C1 segment of cervical spinal cord (tissue), 14 donors: ENCODE results near the gene ASB6.
A peak's percentile ranks its signal among the peaks of the same experiment; 100 is the strongest.
"Not testable (repeated sequence)": the region's sequence is repeated elsewhere in the genome, so short reads cannot be mapped to it uniquely, and the experiment has no call there.

Experiments used
- DNase-seq, 14 donors: peaks; one replicate each; lab custom pipeline; 2025; lab: John Stamatoyannopoulos, UW

The ASB6 gene

DNA sequence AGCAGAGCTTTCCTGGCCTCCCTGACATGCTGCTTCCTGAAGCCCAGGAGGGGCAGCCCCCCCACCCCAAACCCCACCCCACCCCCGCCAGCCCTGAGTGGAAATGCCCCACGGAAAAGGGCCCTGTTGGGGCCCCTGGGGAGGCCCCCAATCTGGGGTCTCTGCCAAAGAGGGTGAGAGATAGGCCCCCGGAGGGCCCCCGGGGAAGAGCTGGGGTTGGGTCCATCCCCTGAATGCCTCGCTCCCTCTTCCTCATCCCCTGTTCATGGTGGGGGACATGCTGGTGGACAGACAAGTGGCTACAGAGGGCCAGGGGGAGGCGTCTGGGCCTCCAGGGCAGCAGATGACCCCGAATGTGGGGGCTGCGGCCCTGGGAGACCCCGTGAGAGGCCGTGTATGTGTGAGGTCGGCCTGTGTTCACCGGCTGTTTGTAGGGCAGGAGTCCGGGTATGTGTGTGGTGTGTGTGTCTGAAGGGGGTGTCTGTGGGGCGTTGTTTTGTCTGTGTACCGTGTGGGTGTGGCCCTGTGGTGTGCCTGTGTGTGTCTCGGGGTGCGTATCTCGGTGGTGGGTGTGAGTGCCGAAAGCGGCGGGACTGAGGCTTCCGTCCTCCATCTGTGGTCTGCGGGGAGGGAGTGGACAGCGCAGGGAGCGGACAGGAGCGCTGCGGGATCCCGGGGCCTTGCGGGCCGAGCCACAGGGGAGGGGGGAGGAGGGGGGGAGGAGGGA, 32.3 kb downstream of the ASB6 start:
- no peak for DNase-seq

DNA sequence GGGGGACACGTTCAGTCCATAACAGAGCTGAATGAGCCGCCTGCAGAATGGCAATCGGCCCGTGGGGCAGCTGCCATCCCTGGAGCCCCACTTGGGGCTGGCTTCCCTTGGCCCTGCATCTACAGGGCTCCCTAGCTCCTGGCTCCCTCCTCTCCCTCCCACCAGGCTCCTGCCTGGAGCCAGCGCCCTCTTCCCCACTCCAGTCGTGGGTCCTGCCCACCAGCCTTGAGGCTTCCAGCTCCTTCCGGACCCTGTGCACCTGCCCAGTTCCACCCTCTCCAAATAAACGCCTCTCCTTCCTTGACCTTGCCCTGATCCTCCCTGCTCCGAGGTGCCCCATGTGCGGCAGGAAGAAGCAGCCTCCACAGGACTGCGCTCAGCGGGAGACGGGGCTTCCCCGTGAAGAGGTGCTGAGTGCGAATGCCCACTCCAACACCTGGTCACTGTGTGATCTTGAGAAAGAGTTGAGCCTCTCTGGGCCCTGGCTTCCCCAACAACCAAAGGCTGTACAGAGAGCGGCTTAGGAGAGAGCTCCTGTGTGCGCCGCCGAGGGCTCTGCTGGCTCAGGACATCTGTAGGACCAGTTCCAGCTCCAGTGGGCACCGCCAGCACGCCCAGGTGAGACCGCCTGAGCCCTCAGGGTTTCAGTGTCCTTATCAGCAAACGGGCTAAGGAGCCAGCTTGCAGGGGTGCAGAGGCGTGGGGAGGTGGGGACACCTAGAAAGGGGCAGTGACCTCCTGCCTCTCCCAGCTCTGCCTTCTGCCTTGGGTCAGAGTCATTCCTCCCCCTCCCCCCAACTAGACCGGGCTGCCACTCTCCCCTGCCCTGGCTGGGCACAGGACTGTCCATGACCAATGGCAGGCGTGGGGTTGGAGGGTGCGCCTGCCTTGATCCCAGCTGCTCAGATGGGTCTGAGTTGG, 33.1 kb downstream of the ASB6 start:
- DNase-seq, result no peak

DNA sequence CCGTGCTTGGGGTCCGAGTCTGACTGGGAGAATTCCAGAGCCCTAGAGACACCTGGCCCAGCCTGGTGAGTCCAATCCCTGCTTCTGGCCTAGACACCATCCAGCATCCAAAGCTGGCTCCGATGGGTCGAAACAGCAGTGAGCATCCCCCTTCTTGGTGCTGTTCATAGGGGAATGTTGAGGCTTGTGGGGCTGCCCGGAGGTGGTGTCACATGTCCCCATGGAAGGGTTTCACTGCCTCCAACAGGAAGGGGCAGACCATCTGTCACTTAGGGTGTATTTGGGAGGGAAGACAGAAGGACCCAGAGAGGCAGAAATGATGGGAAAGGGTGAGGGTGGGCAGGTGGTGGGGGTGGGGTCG, 34.9 kb downstream of the ASB6 start:
- DNase-seq, result no peak

DNA sequence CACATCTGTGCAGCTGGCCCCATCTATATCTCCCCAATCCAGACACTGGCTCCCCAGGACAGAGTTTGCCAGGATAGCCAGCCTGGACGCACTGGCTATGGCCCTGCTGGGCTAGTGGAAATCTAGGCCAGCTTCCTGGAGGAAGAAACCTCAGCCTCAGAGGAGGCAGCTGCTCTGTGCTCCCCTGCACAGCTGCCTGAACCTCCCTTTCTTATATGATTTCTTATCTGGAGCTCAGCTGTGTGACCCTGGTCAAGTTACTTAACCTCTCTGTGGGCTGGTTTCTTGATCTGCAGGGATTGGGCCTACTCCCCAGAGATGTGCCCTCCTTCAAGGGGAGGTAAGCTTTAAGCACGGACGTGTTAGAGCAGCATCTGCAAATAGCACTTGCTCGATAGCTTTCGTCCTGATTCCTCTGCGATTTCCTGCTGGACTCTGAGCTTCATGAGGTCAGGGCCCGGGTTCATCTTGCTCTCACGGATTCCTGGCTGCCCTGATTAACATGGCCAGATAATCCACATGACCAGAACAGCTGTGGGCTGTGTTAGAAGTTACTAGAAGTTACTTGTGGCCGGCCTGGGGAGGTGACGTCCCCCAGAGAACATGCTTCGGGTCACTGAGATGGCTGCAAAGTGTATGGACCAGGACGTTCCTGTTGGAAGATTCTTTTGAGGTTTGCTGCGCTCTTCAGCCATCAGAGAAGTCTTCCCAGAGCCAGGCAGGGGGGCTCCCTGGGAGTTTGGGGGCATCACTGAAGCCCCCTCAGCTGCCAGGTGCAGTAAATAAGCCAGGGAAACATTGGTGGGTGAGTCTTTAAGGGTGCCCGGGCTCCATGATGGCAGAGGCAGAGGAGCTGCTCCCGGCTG, 35.6 kb downstream of the ASB6 start:
- no peak for DNase-seq

DNA sequence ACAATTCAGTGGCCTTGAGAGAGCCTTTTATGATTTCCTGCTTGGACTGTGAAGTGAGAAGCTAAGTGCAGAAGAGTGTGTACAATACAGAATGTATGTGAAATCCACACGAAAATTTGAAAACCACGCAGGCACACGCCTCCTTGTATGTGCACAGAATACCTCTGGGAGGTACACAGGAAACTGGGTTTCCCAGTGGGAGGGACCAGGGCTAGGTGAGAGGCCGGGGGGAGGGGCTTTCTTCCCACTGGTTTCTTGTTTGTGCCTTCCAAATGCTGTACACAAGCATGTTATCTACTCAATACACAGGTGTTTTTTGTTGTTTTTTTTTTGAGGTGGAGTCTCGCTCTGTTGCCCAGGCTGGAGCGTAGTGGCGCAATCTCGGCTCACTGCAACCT, 37.2 kb downstream of the ASB6 start:
- no peak for DNase-seq

DNA sequence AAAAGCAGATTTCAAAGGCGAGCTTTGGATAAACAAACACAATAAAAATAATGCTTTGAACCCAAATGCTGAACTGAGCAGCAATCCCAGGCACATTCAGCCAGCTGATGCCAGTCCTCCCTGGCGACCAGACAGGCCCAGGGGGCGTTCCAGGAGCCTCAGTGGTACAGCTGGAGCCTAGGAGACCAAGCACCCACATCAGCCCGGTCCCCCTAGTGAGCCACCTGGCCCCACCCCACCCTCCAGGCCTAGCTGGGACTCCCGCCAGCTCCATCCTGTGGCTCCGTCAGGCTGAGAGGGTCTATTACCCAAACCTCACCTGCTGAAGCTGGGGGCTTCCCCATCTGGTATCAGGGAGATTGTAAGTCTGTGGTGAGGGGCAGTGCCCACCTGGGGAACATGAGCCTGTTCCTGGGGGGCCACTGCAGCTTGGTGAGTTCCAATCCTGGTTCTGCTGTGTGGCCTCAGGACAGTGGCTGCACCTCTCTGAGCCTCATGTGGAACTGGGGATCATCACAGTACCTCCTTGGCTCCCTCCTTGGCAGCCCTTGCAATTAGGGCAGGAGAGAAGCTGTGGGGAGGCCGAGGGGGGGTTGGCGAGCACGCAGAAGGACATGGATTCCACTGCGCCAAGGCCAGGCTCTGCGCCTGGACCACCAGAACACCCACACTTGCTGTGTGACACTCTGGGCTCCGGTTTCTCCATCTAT, 37.7 kb downstream of the ASB6 start:
- DNase-seq, result no peak

DNA sequence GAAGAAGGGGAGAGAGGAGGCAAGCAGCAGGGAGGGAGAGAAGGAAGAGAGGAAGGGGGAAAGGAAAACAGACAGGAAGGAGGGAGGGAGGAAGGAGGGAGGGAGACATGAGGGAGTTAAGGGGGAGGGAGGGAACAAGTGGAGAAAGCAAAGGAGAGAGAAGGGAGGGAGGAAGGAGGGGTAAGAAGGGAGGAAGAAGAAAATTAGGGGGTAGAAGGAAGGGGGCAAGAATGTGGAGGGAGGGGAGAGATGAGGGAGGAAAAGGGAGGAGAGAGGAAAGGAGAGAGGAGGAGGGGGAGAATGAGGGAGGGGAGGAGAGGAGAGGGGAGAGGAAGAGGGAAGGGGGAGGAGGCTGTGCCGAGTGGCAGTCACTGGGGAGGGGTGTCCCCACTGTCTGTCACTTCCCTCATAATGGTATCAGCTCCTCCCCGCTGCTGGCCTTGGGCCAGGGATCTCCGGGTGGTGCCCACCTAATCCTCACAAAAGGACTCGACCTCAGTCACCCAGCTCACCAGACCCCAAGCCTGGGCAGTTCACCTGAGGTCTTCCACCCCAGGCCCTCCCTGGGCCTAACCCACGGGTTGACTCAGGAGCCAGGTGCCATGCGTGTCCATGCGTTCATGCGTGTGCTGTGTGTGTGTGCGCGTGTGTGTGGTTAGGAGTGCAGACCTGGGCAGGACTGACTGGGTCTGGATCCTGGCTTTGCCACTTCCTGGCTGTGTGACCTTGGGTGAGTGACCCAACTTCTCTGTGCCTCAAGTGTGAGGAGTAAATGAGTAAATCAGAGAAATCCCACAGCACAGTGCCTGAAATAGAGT, 39.1 kb downstream of the ASB6 start:
- DNase-seq, result no peak

DNA sequence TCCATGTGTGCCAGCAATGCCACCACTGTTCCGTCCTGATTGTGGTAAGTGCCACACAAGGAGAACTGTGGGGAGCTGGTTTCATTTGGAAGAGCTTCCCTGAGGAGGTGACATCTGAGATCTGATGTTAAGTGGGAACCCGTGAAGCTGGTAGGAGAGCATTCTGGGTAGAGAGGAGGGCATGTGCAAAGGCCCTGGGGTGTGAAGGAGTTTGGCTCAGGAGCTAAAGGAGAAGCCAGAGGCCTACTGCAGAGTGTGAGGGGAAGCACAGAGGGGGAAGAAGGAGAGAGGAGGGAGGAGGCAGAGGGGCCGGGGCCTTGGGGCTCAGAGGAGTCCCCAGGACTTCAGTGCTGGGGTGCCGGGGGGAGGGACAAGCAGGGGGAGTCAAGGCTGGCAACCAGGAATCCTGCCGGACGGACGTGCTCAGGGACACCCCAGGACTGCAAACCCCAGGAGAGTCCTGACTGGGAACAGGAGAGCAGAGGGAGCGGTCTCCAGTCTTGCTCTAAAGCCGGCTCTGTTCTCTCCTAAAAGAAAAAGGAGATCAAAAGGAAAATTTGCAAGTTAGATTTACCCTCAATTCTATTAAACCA, 40.8 kb downstream of the ASB6 start:
- DNase-seq, result no peak

DNA sequence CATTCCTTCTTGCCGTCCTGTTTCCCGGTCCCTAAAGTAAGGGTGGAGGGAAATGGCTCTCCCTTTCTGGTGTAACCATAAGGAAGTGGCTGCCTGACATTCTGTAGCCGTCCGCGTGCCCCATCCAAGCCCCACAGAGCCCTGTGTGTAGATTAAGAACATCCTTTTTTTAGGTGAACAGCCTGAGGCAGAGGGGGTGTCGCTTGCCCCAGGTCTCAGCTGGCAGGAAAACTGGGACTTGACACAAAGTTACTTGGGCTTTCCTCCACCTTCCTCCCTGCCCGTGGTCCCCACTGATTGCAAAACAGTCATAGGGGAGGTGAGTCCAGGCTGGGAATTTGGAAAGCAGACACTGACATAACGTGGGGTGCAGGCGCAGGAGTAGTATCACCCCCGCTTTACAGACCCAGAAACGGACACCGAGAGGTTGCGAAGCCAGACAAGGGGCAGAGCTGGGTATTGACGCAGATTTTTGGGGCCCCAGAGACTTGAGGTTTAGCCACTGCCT, 43.8 kb downstream of the ASB6 start:
- DNase-seq, result no peak

DNA sequence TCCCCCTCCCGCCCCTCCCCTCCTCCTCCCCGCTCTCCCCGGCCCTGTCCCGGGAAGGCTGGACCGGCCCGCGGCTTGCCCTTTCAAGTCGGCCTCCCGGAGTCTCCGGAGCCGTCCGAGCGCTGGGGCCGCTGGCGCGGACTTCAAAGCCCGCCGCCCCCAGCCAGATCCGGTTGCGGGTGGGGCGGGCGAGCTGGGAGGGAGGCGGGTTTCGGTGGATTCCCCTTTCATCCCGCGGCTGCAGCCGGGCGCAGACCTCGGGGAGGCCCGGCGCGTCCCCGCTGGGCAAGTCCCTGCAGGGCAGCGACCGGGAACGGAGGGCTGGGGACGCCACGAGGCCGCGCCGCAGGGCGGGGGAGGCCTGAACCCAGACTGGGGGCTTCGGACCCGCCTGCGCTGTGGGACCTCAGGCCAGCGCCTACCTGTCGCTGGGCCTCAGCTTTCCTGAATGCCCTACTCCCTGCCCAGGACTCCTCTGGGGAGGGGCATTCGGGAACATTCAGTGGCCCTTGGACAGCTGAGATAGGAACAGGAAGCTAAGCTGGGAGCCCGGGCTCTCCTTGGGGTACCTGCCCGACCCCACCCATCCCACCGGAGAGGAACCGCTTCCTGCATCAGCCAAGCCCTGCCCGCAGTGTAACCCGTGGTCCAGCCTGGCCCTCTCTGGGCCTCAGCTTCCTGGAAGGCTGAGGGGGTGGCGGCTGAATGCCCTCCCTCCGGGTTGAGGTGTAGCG, 44.4 kb downstream of the ASB6 start:
- DNase-seq, result peak in 2 of 14 donors; percentile 29 to 32

DNA sequence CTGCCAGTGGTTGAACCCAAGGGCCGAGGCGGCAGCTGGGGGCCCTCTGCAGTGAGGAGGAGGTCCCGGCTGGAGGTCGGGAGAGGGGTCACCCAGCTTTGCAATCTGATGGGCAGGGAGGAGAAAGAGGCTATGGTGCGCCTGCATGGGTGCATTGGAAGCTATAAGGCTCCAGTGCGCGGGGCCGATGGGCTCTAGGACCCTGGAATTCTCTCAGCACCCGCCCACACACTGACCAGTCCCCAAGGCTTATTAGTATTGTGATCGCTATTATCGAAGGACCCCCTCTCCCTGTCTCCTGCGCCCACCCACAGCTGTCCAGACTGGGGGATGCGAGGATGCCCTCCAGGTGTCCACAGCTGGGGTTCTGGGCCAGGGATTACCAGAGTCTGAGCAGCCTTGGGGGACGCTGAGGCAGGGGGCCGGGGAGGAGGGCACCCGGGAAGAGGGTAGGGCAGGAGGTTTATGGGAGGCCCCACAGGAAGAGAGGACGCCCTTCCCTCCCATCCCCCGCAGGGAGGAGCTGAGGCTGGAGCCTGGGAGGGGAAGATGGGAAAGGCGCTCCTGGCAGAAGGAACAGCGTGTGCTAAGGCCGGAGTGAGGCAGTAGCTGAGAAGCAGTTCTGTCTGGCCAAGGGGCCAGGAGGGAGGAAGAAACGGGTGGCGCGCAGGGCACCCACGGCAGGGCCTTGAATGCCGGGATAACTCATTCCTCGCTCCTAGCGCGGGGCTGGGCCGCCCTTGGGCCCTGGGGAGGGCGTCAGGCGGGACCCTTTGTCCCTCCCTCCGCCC, 45.2 kb downstream of the ASB6 start:
- DNase-seq, result peak in 1 of 14 donors; percentile 32

DNA sequence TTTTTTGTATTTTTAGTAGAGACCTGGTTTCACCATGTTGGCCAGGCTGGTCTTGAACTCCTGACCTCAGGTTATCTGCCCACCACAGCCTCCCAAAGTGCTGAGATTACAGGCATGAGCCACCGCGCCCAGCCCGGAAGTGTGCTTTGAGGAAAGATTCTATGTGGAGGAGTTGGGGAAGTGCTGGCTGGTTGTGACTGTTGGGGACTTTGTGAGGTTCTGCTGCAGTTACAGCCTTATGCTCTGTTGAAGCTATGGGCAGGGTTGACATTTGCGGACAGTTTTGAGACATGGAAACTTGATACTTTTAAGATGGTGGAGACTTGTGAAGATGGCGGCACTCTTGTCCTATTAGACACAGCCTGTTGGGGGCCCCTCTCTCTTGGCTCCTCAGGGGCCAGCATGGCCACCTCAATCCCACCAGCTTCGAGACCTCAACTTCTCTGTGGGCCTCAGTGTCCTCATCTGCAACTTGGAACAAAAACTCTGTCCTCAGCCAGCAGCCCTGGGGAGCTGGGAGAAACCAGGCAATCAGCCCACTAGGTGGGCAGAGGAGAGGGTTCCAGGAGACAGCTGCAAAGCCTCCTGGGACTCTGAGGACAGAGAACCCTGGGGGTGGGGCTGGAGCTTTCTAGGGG, 45.9 kb downstream of the ASB6 start:
- no peak for DNase-seq

DNA sequence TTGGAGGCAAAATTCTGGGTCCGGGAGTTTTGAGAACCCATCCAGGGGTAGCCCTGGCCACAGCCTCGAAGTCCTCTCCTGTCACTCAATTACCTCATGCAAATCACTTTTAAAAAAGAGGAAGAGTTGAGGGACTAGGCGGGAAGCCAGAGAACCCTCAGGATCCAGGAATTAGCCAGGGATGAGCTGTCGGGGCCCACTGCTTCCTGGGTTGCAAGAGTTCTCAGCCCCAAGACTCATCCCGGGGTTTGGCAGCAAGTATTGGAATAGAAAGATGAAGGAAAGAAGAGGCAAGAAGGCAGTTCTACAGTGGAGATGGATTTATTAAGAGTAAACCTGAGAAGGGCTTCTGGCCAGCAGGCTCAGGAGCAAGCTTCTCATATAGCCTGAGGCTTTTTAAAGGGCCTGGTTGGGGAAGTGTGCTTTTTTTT, 46.6 kb downstream of the ASB6 start:
- no peak for DNase-seq

DNA sequence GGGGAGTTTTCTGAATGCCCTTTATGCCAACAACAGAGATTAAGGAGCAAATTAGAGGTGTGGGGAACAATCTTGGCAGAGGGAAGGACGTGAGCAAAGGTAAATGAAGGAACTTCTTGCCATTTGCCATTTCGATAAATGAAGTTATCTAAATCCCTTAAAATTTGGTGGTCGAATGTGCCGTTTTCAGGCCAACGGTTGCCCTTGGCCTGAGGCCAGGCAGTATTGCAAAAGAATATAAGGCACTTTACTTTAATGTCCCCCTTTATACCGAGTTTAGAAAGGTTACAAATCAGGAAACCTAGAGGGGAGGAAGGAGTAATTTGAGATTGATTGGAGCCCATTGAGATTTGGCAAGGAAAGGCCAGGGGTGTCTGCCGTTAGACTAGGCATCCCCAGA, 47.3 kb downstream of the ASB6 start:
- DNase-seq, result no peak

DNA sequence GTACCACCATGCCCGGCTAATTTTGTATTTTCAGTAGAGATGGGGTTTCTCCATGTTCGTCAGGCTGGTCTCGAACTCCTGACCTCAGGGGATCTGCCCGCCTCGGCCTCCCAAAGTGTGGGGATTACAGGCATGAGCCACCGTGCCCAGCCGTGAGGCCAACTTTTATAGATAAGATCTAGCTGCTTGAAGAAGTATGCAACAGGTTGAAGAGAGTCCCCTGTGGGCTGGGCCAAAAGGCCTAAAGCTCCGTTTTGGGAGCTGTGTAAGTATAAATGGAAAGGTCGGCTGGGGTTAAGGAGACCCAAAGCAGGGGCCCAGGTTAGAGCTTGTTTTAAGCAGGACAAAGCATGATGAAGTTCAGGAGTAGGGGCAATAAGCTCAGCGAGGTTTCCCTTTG, 49.2 kb downstream of the ASB6 start:
- DNase-seq, result not testable (repeated sequence)

DNA sequence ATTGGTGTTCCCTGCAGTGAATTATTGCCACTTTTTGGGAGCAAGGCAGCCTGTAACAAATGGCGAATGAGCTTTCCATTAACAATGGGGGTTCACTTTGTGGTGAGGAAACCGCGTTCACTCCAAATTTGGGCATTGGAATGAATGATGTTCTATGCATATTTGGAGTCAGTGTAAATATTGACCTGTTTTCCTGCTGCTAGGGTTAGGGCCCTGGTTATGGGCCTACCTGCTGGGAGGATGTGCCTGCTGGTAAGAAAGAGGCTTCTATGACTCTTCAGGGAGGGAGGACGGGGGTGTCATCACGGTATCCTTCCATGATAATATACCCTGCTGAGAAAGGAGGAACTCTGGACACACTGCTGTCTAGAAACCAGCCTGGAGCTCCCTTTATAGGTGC, 50.0 kb downstream of the ASB6 start:
- no peak for DNase-seq

DNA sequence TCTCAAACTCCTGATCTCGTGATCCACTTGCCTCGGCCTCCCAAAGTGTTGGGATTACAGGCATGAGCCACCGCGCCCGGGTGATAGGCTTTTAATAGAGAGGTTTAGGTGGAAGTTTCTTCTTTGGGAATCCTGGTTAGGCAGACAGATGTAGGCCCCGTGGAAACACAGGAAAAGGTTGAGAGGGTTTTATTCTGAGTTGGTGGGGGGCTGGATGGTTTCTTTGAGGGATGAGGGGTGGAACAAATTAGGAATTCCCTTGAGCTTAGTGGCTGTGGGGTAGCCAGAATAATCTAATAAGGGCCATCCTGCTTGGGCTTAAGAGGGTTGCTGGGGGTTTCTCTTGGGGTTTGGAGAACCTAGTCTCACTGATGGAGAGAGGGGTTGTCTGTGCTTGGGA, 51.5 kb downstream of the ASB6 start:
- no peak for DNase-seq
